Loucy (cell line): ENCODE data around the gene CELF4.

Experiments used
- H2AFZ ChIP-seq: fragments of 200-600 bp; sonication (generic); 2 replicates; pipeline ENCODE4 v1.6.0; 2016; ENCODE audit warnings: antibody characterized with exemption, mild to moderate bottlenecking, low read length, moderate library complexity
- H3F3A ChIP-seq: fragments of 200-600 bp; 2 replicates; pipeline ENCODE4 v1.6.0; 2016; ENCODE audit warnings: antibody characterized with exemption, low read depth, mild to moderate bottlenecking
- H3K27me3 ChIP-seq: fragments of 200-600 bp; sonication (generic); 2 replicates; pipeline ENCODE4 v1.6.1; 2014; ENCODE audit warnings: low read length, mild to moderate bottlenecking; ENCODE audit not compliant: insufficient read depth, poor library complexity, severe bottlenecking
- H3K36me3 ChIP-seq: fragments of 200-600 bp; sonication (generic); 2 replicates; pipeline ENCODE4 v1.6.1; 2016; ENCODE audit warnings: low read length; ENCODE audit not compliant: insufficient read depth
- H3K4me1 ChIP-seq: fragments of 200-600 bp; sonication (generic); 2 replicates; pipeline ENCODE4 v1.5.1; 2014; ENCODE audit warnings: low read length, mild to moderate bottlenecking; ENCODE audit not compliant: insufficient read depth, poor library complexity, severe bottlenecking
- H3K4me2 ChIP-seq: fragments of 200-600 bp; sonication (generic); 2 replicates; pipeline ENCODE4 v1.6.0; 2014; ENCODE audit warnings: antibody characterized with exemption, low read length, low read depth, mild to moderate bottlenecking; ENCODE audit not compliant: poor library complexity, severe bottlenecking
- H3K4me3 ChIP-seq: fragments of 200-600 bp; sonication (generic); 2 replicates; pipeline ENCODE4 v1.5.1; 2014; ENCODE audit warnings: low read length, mild to moderate bottlenecking, mixed read lengths; ENCODE audit not compliant: poor library complexity, severe bottlenecking
- H3K79me2 ChIP-seq: fragments of 200-600 bp; sonication (generic); 2 replicates; pipeline ENCODE4 v1.6.1; 2014; ENCODE audit warnings: low read length; ENCODE audit not compliant: insufficient read depth
- H3K9ac ChIP-seq: fragments of 200-600 bp; sonication (generic); 2 replicates; pipeline ENCODE4 v1.6.0; 2014; ENCODE audit warnings: mild to moderate bottlenecking, low read depth, low read length, moderate library complexity; ENCODE audit not compliant: poor library complexity, severe bottlenecking
- H3K9me2 ChIP-seq: fragments of 200-600 bp; sonication (generic); replicated peaks from 2 replicates; pipeline ENCODE4 v1.6.1; 2016; ENCODE audit warnings: low read depth, low read length, mixed read lengths
- H3K9me3 ChIP-seq: fragments of 200-600 bp; sonication (generic); 2 replicates; pipeline ENCODE4 v1.6.1; 2014; ENCODE audit warnings: mild to moderate bottlenecking, antibody characterized with exemption, low read length, low read depth; ENCODE audit not compliant: insufficient read depth
- H4K20me1 ChIP-seq: fragments of 200-600 bp; sonication (generic); 2 replicates; pipeline ENCODE4 v1.6.0; 2014; ENCODE audit warnings: antibody characterized with exemption, low read length, mild to moderate bottlenecking; ENCODE audit not compliant: insufficient read depth, poor library complexity, severe bottlenecking
- EZH2phosphoT487 ChIP-seq: fragments of 200-600 bp; IDR thresholded peaks from 2 replicates; pipeline ENCODE4 v1.6.1; 2018; ENCODE audit warnings: antibody characterized with exemption, mild to moderate bottlenecking, moderate library complexity, borderline replicate concordance
- TF ChIP-seq, protein P1 (sequence below): fragments of 200-600 bp; sonication (generic); conservative IDR thresholded peaks from 2 replicates; pipeline ENCODE4 v1.5.1; 2014; ENCODE audit warnings: mild to moderate bottlenecking, antibody characterized with exemption, low read length

Gene CELF4

DNA sequence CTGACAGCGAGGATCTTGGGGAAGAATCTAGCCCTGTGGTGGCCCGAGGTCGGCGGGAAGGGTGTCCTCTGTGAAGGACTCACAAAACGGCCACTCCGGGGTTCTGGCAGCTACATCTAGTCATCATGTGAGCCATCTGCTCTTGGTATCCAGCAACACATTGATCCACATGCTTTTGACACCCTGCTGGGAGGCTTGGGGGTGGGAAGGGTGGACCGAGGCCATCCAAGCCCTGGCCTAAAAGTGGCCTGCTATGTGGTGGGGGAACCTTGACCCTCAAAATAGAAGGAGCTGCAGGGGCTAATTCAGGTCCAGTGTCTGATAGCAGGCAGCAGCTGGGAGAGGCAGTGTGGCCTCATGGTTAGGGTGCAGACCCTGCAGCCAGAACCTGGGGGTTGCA, 145.7 kb downstream of the CELF4 start:
- H3K36me3 ChIP-seq, result no peaks in the 10 kb centered on the region
- no peak overlapping the region for H3K4me2 ChIP-seq
- peaks cover 42% of the 10 kb centered on the region for H3K4me1 ChIP-seq
- 0 out of 2 replicates have a peak, but pooled peaks cover 2% of the 10 kb centered on the region for H3F3A ChIP-seq
- no peaks in the 10 kb centered on the region for H3K9me2 ChIP-seq
- H3K79me2 ChIP-seq, result no peaks in the 10 kb centered on the region
- no peak for TF ChIP-seq EZH2phosphoT487
- TF ChIP-seq, protein P1, sequence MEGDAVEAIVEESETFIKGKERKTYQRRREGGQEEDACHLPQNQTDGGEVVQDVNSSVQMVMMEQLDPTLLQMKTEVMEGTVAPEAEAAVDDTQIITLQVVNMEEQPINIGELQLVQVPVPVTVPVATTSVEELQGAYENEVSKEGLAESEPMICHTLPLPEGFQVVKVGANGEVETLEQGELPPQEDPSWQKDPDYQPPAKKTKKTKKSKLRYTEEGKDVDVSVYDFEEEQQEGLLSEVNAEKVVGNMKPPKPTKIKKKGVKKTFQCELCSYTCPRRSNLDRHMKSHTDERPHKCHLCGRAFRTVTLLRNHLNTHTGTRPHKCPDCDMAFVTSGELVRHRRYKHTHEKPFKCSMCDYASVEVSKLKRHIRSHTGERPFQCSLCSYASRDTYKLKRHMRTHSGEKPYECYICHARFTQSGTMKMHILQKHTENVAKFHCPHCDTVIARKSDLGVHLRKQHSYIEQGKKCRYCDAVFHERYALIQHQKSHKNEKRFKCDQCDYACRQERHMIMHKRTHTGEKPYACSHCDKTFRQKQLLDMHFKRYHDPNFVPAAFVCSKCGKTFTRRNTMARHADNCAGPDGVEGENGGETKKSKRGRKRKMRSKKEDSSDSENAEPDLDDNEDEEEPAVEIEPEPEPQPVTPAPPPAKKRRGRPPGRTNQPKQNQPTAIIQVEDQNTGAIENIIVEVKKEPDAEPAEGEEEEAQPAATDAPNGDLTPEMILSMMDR, result no peak
- no peaks in the 10 kb centered on the region for H4K20me1 ChIP-seq
- H3K9me3 ChIP-seq, result no peaks in the 10 kb centered on the region
- no peaks in the 10 kb centered on the region for H3K27me3 ChIP-seq
- H2AFZ ChIP-seq, result no peak overlapping the region
- H3K4me3 ChIP-seq, result no peak overlapping the region
- H3K9ac ChIP-seq, result no peak overlapping the region

DNA sequence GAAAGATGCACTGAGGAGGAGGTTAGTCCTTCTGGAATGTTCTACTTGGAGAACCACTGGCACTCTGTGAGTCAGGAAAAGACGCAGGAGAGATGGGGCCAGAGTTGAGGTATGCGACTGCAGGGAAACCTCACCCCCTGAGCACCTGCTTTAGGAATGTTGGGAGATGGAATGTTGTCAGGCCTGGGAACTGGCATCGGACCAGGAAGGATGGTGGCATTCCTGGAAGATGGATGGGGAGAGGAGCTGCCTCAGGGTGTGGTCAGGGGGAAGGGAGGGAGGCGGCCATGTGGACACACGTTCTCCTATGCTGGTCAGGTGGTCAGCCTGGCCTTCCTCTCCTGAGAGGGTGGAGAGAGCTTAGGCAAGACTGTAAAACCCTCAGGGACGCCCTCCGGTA, 146.3 kb downstream of the CELF4 start:
- no peak overlapping the region for H3K9ac ChIP-seq
- H4K20me1 ChIP-seq, result no peaks in the 10 kb centered on the region
- H3K79me2 ChIP-seq, result no peaks in the 10 kb centered on the region
- no peak for TF ChIP-seq EZH2phosphoT487
- TF ChIP-seq, protein P1, result no peak
- no peak overlapping the region for H3K4me3 ChIP-seq
- no peaks in the 10 kb centered on the region for H3K36me3 ChIP-seq
- H3F3A ChIP-seq, result no peaks in the 10 kb centered on the region
- no peak overlapping the region for H3K4me2 ChIP-seq
- H3K9me2 ChIP-seq, result no peaks in the 10 kb centered on the region
- H2AFZ ChIP-seq, result no peak overlapping the region
- H3K9me3 ChIP-seq, result no peaks in the 10 kb centered on the region
- H3K27me3 ChIP-seq, result no peaks in the 10 kb centered on the region
- peaks cover 36% of the 10 kb centered on the region for H3K4me1 ChIP-seq

DNA sequence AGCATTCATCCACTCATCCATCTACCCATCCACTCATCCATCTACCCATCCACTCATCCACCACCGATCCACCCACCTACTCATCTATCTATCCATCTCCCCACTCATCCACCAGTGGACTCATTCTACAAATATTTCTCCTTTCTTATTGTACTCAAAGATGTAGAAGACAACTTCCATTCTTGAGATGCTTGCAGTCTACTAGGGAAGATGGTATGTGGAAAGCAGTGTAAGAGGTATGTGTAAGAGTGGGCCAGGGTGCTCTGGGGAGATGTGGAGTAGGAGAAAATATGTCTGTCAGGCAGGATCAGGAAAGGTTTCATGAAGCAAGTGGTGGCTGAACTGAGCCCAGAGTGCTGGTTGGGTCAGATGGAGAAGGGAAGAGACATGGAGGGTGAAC, 150.8 kb downstream of the CELF4 start:
- Histone ChIP-seq H2AFZ (no peak overlapping the region), H3K9ac (no peak overlapping the region), H3K9me3 (no peaks in the 10 kb centered on the region), H3K4me2 (no peak overlapping the region), H3K79me2 (no peaks in the 10 kb centered on the region), H3K9me2 (no peaks in the 10 kb centered on the region), H3K4me3 (no peak overlapping the region), H3K36me3 (no peaks in the 10 kb centered on the region), H3F3A (no peaks in the 10 kb centered on the region), H3K27me3 (no peaks in the 10 kb centered on the region), H4K20me1 (no peaks in the 10 kb centered on the region), H3K4me1 (no peaks in the 10 kb centered on the region)
- no peak for TF ChIP-seq EZH2phosphoT487
- TF ChIP-seq, protein P1, result no peak
